ENCODE results near the gene PSRC1. TPM values are rescaled to one million over a fixed set of nuclear protein-coding genes. Genes with fewer than 3 reads are reported as not detected.

The PSRC1 gene
- total RNA-seq, 1 experiment from 2014 or later: 60.3 TPM

DNA sequence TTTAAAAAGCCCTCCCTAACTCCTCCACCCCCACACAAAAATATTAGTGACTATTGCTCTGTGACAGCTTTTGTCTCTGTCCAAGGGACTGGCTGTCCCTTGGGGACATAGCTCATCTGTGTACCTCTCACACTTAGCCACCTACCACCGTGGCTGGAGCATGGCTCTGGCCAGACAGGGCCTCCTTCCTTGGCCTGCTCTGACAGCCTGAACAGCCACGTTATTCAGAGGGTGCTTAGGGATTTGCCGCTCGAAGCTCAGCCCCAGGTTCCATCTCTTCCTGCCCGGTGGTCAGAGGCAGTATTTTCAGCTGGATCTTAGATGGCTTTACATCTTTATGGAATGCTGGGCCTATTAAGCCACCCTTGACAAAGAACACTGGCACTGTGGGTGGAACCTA is 39.7 kb downstream of the PSRC1 start:
- WGBS (ENCODE audit: extremely low coverage, insufficient read length, low lambda C conversion rate): no CpG with 5 or more reads among the region's 5 CpGs
- H2AFZ ChIP-seq (ENCODE audit: low read length): no peak overlapping the region
- no peak overlapping the region for H2BK15ac ChIP-seq (ENCODE audit: low read depth, low read length)
- no peak overlapping the region for H3T11ph ChIP-seq (ENCODE audit: low read length)
- H3K4me2 ChIP-seq (ENCODE audit: insufficient read depth, insufficient read length, low read length): no peak overlapping the region
- no peak overlapping the region for H2BK12ac ChIP-seq (ENCODE audit: insufficient read length, low read depth, low read length)
- no peak overlapping the region for H3K27ac ChIP-seq (ENCODE audit: insufficient read length, low read depth, low read length)
- TF ChIP-seq, protein P1, sequence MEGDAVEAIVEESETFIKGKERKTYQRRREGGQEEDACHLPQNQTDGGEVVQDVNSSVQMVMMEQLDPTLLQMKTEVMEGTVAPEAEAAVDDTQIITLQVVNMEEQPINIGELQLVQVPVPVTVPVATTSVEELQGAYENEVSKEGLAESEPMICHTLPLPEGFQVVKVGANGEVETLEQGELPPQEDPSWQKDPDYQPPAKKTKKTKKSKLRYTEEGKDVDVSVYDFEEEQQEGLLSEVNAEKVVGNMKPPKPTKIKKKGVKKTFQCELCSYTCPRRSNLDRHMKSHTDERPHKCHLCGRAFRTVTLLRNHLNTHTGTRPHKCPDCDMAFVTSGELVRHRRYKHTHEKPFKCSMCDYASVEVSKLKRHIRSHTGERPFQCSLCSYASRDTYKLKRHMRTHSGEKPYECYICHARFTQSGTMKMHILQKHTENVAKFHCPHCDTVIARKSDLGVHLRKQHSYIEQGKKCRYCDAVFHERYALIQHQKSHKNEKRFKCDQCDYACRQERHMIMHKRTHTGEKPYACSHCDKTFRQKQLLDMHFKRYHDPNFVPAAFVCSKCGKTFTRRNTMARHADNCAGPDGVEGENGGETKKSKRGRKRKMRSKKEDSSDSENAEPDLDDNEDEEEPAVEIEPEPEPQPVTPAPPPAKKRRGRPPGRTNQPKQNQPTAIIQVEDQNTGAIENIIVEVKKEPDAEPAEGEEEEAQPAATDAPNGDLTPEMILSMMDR (conservative IDR thresholded peaks at IDR 0.05): no peak
- H3K27me3 ChIP-seq (ENCODE audit: insufficient read depth, low read length): no peaks in the 10 kb centered on the region
- no peak overlapping the region for H2BK120ac ChIP-seq (ENCODE audit: low read depth, low read length, poor library complexity, severe bottlenecking)
- no peak overlapping the region for H3K4ac ChIP-seq (ENCODE audit: low read depth, low read length)
- H3K14ac ChIP-seq (ENCODE audit: insufficient read depth, low read length): no peak overlapping the region
- no peak overlapping the region for H4K91ac ChIP-seq (ENCODE audit: insufficient read length, low read depth, low read length)
- no peak overlapping the region for H3K9ac ChIP-seq (ENCODE audit: extremely low read depth, insufficient read length, low read length)
- H3K23ac ChIP-seq (ENCODE audit: insufficient read length, low read depth, low read length): no peak overlapping the region
- H3K23me2 ChIP-seq (ENCODE audit: insufficient read length, low read depth, low read length, poor library complexity, severe bottlenecking): no peaks in the 10 kb centered on the region
- DNase-seq: no peak
- H3K4me3 Mint-ChIP-seq: no peak overlapping the region
- no peaks in the 10 kb centered on the region for H3K79me2 ChIP-seq (ENCODE audit: insufficient read depth, low read length)
- H3K36me3 Mint-ChIP-seq (ENCODE audit: insufficient read depth in 1 of 3, low read depth in 3 of 3): peaks cover 0 to 8% (median 6%) of the 10 kb centered on the region in 3 experiments; a peak in 4 of 7 replicates
- no peak overlapping the region for H3K18ac ChIP-seq (ENCODE audit: insufficient read length, low read depth, low read length)
- H3K4me1 Mint-ChIP-seq: peaks cover 46 to 50% of the 10 kb centered on the region in 2 experiments
- H2BK20ac ChIP-seq (ENCODE audit: low read depth, low read length, poor library complexity, severe bottlenecking): no peak overlapping the region
- peaks cover 26% of the 10 kb centered on the region for H3K27me3 Mint-ChIP-seq (ENCODE audit: low read depth)
- no peaks in the 10 kb centered on the region for H3K79me1 ChIP-seq (ENCODE audit: insufficient read depth, low read depth, low read length, poor library complexity, severe bottlenecking)
- no peak overlapping the region for H3K27ac Mint-ChIP-seq
- no peak overlapping the region for H2BK5ac ChIP-seq (ENCODE audit: insufficient read length, low read length)
- H3K56ac ChIP-seq (ENCODE audit: insufficient read length, low read depth, low read length): no peak overlapping the region
- no peak overlapping the region for H4K5ac ChIP-seq (ENCODE audit: insufficient read length, low read depth, low read length)
- no peaks in the 10 kb centered on the region for H3K9me3 ChIP-seq (ENCODE audit: control insufficient read depth, low read depth, low read length)
- peaks cover 12% of the 10 kb centered on the region; the same call in 1 of the 2 replicates for H3K4me1 ChIP-seq (ENCODE audit: insufficient read depth, low read length)
- H2AK5ac ChIP-seq (ENCODE audit: insufficient read length, low read length): no peak overlapping the region
- H4K20me1 ChIP-seq (ENCODE audit: control insufficient read depth, insufficient read depth, insufficient read length): no peaks in the 10 kb centered on the region
- no peak overlapping the region for H4K8ac ChIP-seq (replicated peaks; ENCODE audit: insufficient read length, low read depth, low read length)
- no peaks in the 10 kb centered on the region; a peak in 1 of 5 replicates for H3K9me3 Mint-ChIP-seq

Measured in H9 (cell line).